Liver (tissue), 9 donors: ENCODE measurements around the gene PTCD1. TPM values are rescaled to one million over a fixed set of nuclear protein-coding genes. Genes with fewer than 3 reads are reported as not detected.
"Not testable (repeated sequence)": the region's sequence is repeated elsewhere in the genome, so short reads cannot be mapped to it uniquely, and the experiment has no call there.

Experiments
- DNase-seq: peaks from one replicate; pipeline ENCODE4 v3.0.0-alpha.2; 2017; ENCODE audit warnings: low spot score
- H3K27ac ChIP-seq, 2 donors: one replicate each; pipeline ENCODE4 v1.7.0; 2013; ENCODE audit warnings: inconsistent platforms in 2 of 2, low read length in 2 of 2, control low read depth in 1 of 2, low read depth in 1 of 2, mild to moderate bottlenecking in 1 of 2
- H3K27me3 ChIP-seq, 4 donors: one replicate each; pipeline versions ENCODE4 v1.6.1 to v1.7.0; 2013; ENCODE audit warnings: low read length in 3 of 4, inconsistent platforms in 1 of 4, mild to moderate bottlenecking in 1 of 4, moderate library complexity in 1 of 4; ENCODE audit not compliant: control insufficient read depth in 4 of 4, insufficient read depth in 4 of 4
- H3K36me3 ChIP-seq, 4 donors: one replicate each; pipeline versions ENCODE4 v1.6.1 to v1.7.0; 2013; ENCODE audit warnings: low read length in 3 of 4, mild to moderate bottlenecking in 3 of 4, low read depth in 1 of 4, moderate library complexity in 1 of 4; ENCODE audit not compliant: control insufficient read depth in 4 of 4, insufficient read depth in 3 of 4
- H3K4me1 ChIP-seq, 4 donors: one replicate each; pipeline versions ENCODE4 v1.6.1 to v1.7.0; 2013; ENCODE audit warnings: low read length in 3 of 4, mild to moderate bottlenecking in 3 of 4, moderate library complexity in 1 of 4; ENCODE audit not compliant: control insufficient read depth in 4 of 4, insufficient read depth in 4 of 4
- H3K4me3 ChIP-seq, 3 donors: one replicate each; pipeline versions ENCODE4 v1.6.1 to v1.7.0; 2013; ENCODE audit warnings: low read length in 3 of 3, control low read depth in 1 of 3, low read depth in 1 of 3, mild to moderate bottlenecking in 1 of 3
- H3K9ac ChIP-seq, 2 donors: one replicate each; pipeline ENCODE4 v1.7.0; 2013; ENCODE audit warnings: low read length in 2 of 2, mild to moderate bottlenecking in 2 of 2, moderate library complexity in 2 of 2, control low read depth in 1 of 2, low read depth in 1 of 2
- H3K9me3 ChIP-seq, 4 donors: one replicate each; pipeline versions ENCODE4 v1.6.1 to v1.7.0; 2013; ENCODE audit warnings: low read length in 3 of 4; ENCODE audit not compliant: control insufficient read depth in 4 of 4
- FOXA1 ChIP-seq: IDR thresholded peaks from 2 replicates; pipeline ENCODE4 v1.6.1; 2016; ENCODE audit warnings: antibody characterized with exemption
- FOXA2 ChIP-seq: IDR thresholded peaks from 2 replicates; pipeline ENCODE4 v1.6.1; 2016; ENCODE audit warnings: antibody characterized with exemption
- HNF4A ChIP-seq, 2 donors: conservative IDR thresholded peaks; 2 replicates each; pipeline ENCODE4 v1.6.1; 2016; ENCODE audit warnings: antibody characterized with exemption in 2 of 2, mild to moderate bottlenecking in 2 of 2
- HNF4G ChIP-seq: IDR thresholded peaks from 2 replicates; pipeline ENCODE4 v1.6.1; 2016; ENCODE audit warnings: antibody characterized with exemption
- RAD21 ChIP-seq, 2 donors: IDR thresholded peaks; 2 replicates each; pipeline ENCODE4 v1.6.1; 2016; ENCODE audit warnings: antibody characterized with exemption in 2 of 2, mild to moderate bottlenecking in 2 of 2
- SP1 ChIP-seq: IDR thresholded peaks from 2 replicates; pipeline ENCODE4 v1.6.1; 2018; ENCODE audit warnings: antibody characterized with exemption, mild to moderate bottlenecking
- YY1 ChIP-seq: IDR thresholded peaks from 2 replicates; pipeline ENCODE4 v1.6.1; 2016; ENCODE audit warnings: antibody characterized with exemption, mild to moderate bottlenecking
- WGBS: extraction: QIAGEN DNeasy Blood & Tissue Kit; methylation state at CpG from one replicate; pipeline ENCODE4 v1.1.7; 2013; 5-methylcytosine and 5-hydroxymethylcytosine counted together
- polyA plus RNA-seq, 2 donors: library from polyadenylated mRNA; stranded (reverse) in 1 of 2; unstranded in 1 of 2; fragments of 200-250 nt in 1 of 2; fragments of >200 nt in 1 of 2; fragmentation: Nextera tagmentation in 1 of 2; extraction: Ambion mirVana in 1 of 2; gene quantifications; one replicate each; pipeline versions ENCODE4 v1.2.1 to v1.2.3, GENCODE V29; 2013 to 2015
- total RNA-seq, 2 donors: library from RNA; depleted of rRNA; stranded (reverse); fragments of >200 nt; gene quantifications; one replicate each; pipeline ENCODE4 v1.2.3, GENCODE V29; 2014
- TF ChIP-seq, protein P1 (sequence below): IDR thresholded peaks from 2 replicates; pipeline ENCODE4 v1.6.1; 2016; ENCODE audit warnings: antibody characterized with exemption
- TF ChIP-seq, protein P2 (sequence below): IDR thresholded peaks from 2 replicates; pipeline ENCODE4 v1.6.1; 2016; ENCODE audit warnings: antibody characterized with exemption
- donor health status: healthy.
- donor health status: healthy.
- donor health status: healthy.
- donor health status: healthy.
- donor health status: healthy.

Gene PTCD1
- total and polyA plus RNA-seq, 4 donors, result 3.1 to 4.3 (median 3.8) TPM

DNA sequence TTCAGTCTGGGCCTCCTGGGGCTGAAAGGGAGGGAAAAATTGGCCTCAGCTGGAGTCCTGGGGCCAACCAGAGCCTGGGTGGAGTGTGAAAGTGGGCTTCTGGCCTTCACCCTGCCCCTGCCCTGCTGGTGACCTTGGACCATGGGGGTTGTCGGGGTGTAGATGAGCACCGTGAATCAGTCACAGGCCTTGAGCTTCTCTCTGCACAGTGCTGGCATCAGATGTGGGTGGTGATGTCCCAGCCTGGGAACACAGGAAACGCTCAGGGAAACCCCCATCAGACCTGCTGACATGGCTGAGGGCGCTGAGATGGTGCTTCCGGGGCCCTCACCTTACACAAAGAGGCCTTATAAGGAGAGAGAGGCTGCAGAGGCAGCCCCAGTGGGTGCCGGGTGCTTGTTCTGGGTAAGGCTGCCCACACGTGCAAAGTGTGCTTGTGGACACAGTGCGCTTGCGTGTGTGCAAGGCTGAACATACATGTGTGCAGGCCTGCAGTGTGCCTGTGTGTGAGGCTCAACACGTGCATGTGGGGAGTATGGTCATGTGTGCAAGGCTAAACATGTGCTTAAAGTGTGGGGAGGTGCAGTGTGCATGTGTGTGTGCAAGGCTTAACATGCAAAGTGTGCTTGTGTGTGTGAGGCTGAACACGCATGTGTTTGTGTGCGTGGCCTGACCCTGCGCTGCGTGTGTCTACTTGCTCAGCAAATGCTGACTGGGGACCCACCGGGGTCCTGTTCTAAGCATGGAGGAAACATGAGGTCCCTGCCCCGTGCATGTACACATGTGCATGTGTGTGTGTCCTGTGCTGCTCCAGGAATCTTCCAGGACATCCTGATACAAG lies 57.6 kb downstream of the PTCD1 start:
- WGBS, result 68% methylated on average over 16 of the region's 16 CpGs
- no peaks in the 10 kb centered on the region for H3K27me3 ChIP-seq
- H3K9ac ChIP-seq, result no peak overlapping the region
- no peak overlapping the region for H3K4me3 ChIP-seq
- peaks cover 14 to 23% (median 19%) of the 10 kb centered on the region in 4 donors for H3K4me1 ChIP-seq
- H3K27ac ChIP-seq, result peak overlapping the region; percentile 53 to 71
- no peaks in the 10 kb centered on the region for H3K36me3 ChIP-seq
- H3K9me3 ChIP-seq, result no peaks in the 10 kb centered on the region
- TF ChIP-seq HNF4A (conservative IDR thresholded peaks at IDR 0.05) (no peak), YY1 (no peak)
- no peak for DNase-seq

DNA sequence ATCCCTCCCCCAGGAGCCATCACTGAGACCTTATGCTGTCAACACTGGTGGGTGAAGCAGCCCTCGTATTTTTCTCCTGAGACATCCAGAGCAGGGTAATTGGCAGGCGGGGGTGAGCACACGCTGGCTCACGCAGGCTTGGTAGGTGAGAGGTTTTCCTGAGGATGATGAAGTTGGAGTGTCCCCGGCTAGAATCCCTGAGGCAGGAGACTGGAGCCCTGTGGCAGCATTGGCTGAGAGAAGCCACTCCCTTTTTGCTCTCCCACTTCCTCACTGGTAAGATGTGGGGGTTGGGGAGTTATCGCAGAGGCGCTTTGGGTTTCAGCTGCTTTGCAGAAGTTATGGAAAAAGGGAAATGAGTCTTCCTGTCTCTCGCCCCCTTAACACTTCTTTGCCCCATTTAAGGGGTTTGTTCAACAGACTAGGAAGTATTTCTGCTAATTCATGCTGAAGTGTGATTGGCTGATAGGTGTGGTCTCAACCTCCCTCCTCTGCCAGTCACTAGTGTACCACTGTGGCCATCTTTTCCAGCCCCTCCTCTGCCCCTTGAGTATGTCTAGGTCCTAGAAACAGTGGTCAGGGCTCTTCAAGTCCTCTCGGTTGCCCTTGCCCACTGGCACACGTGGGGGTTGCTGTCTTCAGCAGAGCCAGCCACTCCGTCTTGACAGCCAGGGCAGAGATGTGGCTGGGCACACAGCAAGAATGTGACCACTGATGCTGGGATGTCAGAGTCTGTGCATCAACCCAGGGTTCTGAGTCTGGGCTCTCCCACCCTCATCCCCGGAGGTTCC lies 58.4 kb downstream of the PTCD1 start:
- Histone ChIP-seq H3K9ac (peak overlapping the region in 1 of 2 donors; percentile 28), H3K36me3 (no peaks in the 10 kb centered on the region), H3K4me1 (peaks cover 16 to 26% (median 19%) of the 10 kb centered on the region in 4 donors), H3K9me3 (no peaks in the 10 kb centered on the region), H3K27ac (peak overlapping the region; percentile 53 to 71), H3K27me3 (no peaks in the 10 kb centered on the region), H3K4me3 (peak overlapping the region in 1 of 3 donors; percentile 25)
- WGBS, result 68% methylated on average over 12 of the region's 12 CpGs
- TF ChIP-seq FOXA1, result no peak
- no peak for TF ChIP-seq YY1
- no peak for TF ChIP-seq RAD21 (IDR thresholded peaks at IDR 0.05)
- TF ChIP-seq FOXA2, result no peak
- TF ChIP-seq SP1, result no peak
- TF ChIP-seq, protein P1, sequence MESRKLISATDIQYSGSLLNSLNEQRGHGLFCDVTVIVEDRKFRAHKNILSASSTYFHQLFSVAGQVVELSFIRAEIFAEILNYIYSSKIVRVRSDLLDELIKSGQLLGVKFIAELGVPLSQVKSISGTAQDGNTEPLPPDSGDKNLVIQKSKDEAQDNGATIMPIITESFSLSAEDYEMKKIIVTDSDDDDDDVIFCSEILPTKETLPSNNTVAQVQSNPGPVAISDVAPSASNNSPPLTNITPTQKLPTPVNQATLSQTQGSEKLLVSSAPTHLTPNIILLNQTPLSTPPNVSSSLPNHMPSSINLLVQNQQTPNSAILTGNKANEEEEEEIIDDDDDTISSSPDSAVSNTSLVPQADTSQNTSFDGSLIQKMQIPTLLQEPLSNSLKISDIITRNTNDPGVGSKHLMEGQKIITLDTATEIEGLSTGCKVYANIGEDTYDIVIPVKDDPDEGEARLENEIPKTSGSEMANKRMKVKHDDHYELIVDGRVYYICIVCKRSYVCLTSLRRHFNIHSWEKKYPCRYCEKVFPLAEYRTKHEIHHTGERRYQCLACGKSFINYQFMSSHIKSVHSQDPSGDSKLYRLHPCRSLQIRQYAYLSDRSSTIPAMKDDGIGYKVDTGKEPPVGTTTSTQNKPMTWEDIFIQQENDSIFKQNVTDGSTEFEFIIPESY, result no peak
- TF ChIP-seq, protein P2, sequence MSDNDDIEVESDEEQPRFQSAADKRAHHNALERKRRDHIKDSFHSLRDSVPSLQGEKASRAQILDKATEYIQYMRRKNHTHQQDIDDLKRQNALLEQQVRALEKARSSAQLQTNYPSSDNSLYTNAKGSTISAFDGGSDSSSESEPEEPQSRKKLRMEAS, result no peak
- no peak for TF ChIP-seq HNF4G
- peak; percentile 55 for DNase-seq

DNA sequence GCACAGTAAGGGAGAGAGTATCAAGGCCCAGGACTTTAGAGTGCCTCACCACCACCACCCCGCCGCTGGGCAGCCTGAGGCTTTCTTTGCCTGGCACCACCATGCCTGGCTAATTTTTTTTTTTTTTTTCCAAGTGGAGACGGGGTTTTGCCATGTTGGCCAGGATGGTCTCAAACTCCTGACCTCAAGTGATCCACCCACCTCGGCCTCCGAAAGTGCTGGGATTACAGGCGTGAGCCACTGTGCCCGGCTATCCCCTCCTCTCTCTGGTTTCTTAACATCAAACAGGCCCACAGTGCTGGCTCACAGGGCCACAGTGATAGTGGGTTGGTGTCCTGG lies 58.9 kb downstream of the PTCD1 start:
- H3K27ac ChIP-seq, result peak overlapping the region; percentile 53 to 71
- not testable (repeated sequence) for H3K4me3 ChIP-seq, H3K36me3 ChIP-seq, H3K9me3 ChIP-seq, DNase-seq, H3K27me3 ChIP-seq
- WGBS, result 79% methylated on average over 7 of the region's 7 CpGs
- H3K4me1 ChIP-seq, result peaks cover 16 to 26% (median 19%) of the 10 kb centered on the region in 4 donors
- peak overlapping the region; percentile 15 to 28 for H3K9ac ChIP-seq
